ENCODE measurements around the gene ASCC1. TPM values are rescaled to one million over a fixed set of nuclear protein-coding genes. Genes with fewer than 3 reads are reported as not detected.
"Not testable (repeated sequence)": the region's sequence is repeated elsewhere in the genome, so short reads cannot be mapped to it uniquely, and the experiment has no call there.

The ASCC1 gene
- total RNA-seq, 1 donor from 2014 or later = 33.5 TPM

DNA sequence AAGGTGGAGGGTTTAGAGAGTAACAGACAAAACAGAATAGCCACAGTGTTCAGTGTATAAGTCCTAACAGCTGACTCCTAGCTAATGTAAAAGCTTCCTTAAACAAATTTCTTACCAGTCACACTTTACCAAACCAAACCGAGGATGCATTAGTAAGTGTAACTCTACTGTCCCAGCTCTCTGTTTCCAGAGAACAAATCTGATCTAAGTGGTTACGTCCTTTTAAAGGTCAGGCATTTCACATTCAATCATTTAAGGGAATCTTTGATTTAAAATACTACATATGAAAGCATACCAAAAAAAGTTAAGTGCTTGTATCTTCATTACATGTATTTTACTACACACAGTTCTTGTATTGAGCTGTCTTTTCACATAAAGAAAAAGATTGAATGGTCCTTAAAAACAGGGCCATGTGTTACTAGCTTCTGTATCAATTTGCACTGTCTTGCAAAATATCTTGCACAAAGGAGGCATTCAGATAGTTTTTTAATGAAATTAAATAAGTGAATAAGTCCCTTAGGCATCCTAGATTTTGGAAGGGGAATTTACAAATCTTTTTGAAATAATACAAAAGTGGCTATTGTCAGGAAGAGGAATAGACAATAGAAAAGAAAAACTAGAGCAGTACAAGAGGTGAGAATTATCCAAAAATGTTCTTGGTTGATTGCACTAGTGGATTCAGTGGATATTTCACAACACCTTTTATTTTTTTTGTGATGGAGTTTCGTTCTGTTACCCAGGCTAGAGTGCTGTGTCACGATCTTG lies 69.3 kb downstream of the ASCC1 start:
- Mint-ChIP-seq H3K27me3 (ENCODE audit: insufficient read depth) (no peaks in the 10 kb centered on the region), H3K9me3 (no peaks in the 10 kb centered on the region), H3K4me1 (ENCODE audit: low read depth) (peaks cover 15% of the 10 kb centered on the region), H3K4me3 (no peak overlapping the region), H3K36me3 (ENCODE audit: low read depth) (peaks cover 8% of the 10 kb centered on the region), H3K27ac (no peak overlapping the region)
- DNase-seq (ENCODE audit: low spot score) = no peak
- intact Hi-C loops (cut with micrococcal nuclease) = no loop called here

DNA sequence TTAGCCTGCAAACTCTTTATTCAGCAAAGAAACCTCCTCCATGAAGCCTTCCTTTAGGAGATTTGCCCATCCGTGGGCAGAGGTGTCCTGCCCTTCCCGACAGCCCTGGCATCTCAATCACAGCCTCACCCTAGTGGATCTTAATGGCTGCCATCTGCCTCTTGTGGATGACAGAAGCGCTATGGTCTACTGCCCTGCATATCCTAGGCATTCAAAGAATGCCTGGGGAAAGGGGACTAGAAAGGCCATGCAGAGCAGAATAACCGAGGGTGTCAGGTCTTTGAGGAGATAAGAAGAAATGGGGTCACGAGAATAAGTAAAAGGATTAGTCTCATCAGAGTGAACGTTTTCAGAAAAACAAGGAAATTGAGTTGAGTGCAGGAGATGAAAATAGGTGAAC lies 70.0 kb downstream of the ASCC1 start:
- H3K27ac Mint-ChIP-seq = no peak overlapping the region
- intact Hi-C loops (cut with micrococcal nuclease) = no loop called here
- H3K27me3 Mint-ChIP-seq (ENCODE audit: insufficient read depth) = no peaks in the 10 kb centered on the region
- H3K36me3 Mint-ChIP-seq (ENCODE audit: low read depth) = peaks cover 6% of the 10 kb centered on the region
- DNase-seq (ENCODE audit: low spot score) = no peak
- H3K9me3 Mint-ChIP-seq = no peaks in the 10 kb centered on the region
- peaks cover 15% of the 10 kb centered on the region for H3K4me1 Mint-ChIP-seq (ENCODE audit: low read depth)
- no peak overlapping the region for H3K4me3 Mint-ChIP-seq

GRCh38 chr10:72145657-72146056 lies 70.4 kb downstream of the ASCC1 start:
- Mint-ChIP-seq H3K27ac (no peak overlapping the region), H3K27me3 (ENCODE audit: insufficient read depth) (no peaks in the 10 kb centered on the region), H3K36me3 (ENCODE audit: low read depth) (peaks cover 5% of the 10 kb centered on the region), H3K4me3 (no peak overlapping the region), H3K9me3 (no peaks in the 10 kb centered on the region), H3K4me1 (ENCODE audit: low read depth) (peaks cover 15% of the 10 kb centered on the region)
- intact Hi-C loops (cut with micrococcal nuclease) = no loop called here
- DNase-seq (ENCODE audit: low spot score) = no peak

DNA sequence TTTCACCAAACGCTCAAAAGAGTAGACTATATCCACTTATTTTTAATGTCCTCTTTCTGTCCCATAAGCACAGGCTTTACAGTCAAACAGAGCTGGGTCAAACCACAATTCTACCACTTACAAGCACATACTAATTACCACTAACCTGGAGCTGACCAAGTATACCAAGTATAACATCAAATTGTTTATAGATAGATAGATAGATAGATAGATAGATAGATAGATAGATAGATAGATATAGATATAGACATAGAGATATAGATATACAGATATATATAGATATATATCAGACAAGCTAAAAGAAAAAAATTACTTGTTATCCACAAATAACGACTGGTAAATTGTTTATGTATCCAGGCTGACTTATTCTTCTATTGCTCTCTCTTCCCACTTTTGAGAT lies 75.2 kb downstream of the ASCC1 start:
- Mint-ChIP-seq H3K27me3 (ENCODE audit: insufficient read depth) (no peaks in the 10 kb centered on the region), H3K4me3 (no peak overlapping the region)
- intact Hi-C loops (cut with micrococcal nuclease) = no loop called here

DNA sequence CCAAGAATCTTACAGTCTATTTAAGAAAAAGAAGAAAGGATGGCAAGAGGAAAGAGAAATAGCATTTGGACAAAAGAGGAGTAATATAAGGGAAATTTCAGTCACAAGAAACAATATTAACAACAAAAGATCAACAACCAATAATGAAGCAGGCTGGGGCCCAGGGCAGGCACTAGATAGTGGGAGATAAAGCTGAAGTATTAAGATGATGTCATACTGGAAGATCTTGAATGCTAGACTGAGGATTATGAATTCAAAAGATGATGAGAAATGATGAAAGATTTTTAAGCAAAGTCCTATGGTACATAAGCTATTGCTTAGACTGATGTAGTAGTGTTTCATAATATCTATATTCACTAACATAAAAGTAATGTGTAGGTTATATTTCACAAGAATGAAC lies 75.9 kb downstream of the ASCC1 start:
- peaks cover 14% of the 10 kb centered on the region for H3K4me1 Mint-ChIP-seq (ENCODE audit: low read depth)
- no peak overlapping the region for H3K27ac Mint-ChIP-seq
- peaks cover 11% of the 10 kb centered on the region for H3K36me3 Mint-ChIP-seq (ENCODE audit: low read depth)
- H3K27me3 Mint-ChIP-seq (ENCODE audit: insufficient read depth) = no peaks in the 10 kb centered on the region
- no peak overlapping the region for H3K4me3 Mint-ChIP-seq
- H3K9me3 Mint-ChIP-seq = no peaks in the 10 kb centered on the region
- no peak for DNase-seq (ENCODE audit: low spot score)
- intact Hi-C loops (cut with micrococcal nuclease) = no loop called here

More for the DNA sequence above, 75.2 kb downstream of the ASCC1 start:
- Mint-ChIP-seq H3K9me3 (no peaks in the 10 kb centered on the region), H3K4me1 (ENCODE audit: low read depth) (peaks cover 7% of the 10 kb centered on the region), H3K36me3 (ENCODE audit: low read depth) (peaks cover 5% of the 10 kb centered on the region), H3K27ac (no peak overlapping the region)
- DNase-seq (ENCODE audit: low spot score) = no peak

DNA sequence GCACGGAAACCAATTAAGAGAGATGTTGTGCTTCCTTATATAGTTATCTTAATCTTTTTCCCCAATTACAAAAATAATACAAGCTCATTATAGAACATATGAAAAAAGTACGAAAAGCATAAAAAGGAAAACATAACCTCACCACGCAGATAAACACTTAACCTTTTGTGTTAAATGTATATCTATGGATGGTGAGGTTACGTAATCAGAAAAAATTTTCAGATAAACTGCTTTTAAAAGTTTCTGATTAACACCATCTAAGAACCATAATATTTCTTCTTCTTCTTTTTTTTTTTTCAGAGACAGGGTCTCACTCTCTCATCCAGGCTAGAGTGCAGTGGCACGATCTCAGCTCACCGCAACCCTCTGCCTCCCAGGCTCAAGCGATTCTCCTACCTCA lies 78.5 kb downstream of the ASCC1 start:
- no peak for DNase-seq (ENCODE audit: low spot score)
- Mint-ChIP-seq H3K9me3 (no peaks in the 10 kb centered on the region), H3K36me3 (ENCODE audit: low read depth) (peaks cover 18% of the 10 kb centered on the region), H3K4me1 (ENCODE audit: low read depth) (peaks cover 36% of the 10 kb centered on the region), H3K27me3 (ENCODE audit: insufficient read depth) (no peaks in the 10 kb centered on the region), H3K4me3 (no peak overlapping the region), H3K27ac (no peak overlapping the region)
- intact Hi-C loops (cut with micrococcal nuclease) = no loop called here

GRCh38 chr10:72136225-72136624 lies 79.9 kb downstream of the ASCC1 start:
- DNase-seq (ENCODE audit: low spot score); intact Hi-C loops (cut with micrococcal nuclease); H3K27ac Mint-ChIP-seq; H3K9me3 Mint-ChIP-seq; H3K27me3 Mint-ChIP-seq (ENCODE audit: insufficient read depth); H3K4me3 Mint-ChIP-seq: not testable (repeated sequence)
- peaks cover 36% of the 10 kb centered on the region for H3K4me1 Mint-ChIP-seq (ENCODE audit: low read depth)
- peaks cover 18% of the 10 kb centered on the region for H3K36me3 Mint-ChIP-seq (ENCODE audit: low read depth)

DNA sequence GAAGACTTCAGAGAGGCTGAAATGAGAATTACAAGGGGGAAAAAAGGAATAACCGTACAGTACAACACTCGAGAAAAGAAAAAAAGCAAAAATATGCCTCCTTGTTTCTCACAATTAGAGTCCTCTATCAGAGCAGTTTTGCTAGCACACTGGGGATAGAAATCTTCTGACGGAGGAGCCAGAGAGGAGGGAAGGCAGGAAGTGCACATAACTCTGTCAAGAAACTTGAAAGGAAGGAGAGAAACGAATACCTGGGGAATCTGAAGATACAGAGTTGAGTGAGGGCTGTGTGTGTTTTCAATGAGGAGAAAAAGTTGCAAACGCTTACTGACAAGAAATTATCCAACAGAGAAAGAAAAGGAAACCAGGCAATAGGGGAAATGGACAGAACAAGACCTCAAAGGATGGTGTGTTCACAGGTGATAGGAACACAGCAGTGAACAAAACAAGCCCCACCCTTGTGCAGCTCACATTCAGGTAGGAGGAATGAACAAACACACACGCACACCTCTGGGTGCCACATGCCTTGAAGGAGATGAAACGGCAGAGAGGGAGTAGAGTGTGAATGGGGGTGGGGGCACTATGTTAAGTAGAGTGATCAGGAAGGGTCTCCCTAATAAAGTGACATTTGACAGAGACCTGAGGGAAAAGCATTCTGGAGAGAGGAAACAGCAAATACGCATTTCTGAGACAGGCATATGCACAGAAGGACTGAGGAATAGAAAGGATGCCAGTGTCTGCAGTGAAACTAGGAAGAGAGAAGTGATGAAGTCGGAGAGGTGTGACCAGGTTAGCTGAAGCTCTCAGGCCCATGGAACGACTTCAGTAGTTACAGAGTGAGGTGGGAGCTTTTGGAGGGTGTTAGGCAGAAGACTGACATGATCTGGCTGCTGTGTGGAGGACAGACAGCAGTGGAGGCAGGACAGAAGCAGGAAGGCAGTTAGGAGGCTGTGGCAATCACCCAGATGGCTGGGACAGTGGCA lies 81.0 kb downstream of the ASCC1 start:
- peak overlapping the region; percentile 62 for H3K27ac Mint-ChIP-seq
- peaks cover 18% of the 10 kb centered on the region for H3K36me3 Mint-ChIP-seq (ENCODE audit: low read depth)
- intact Hi-C loops (cut with micrococcal nuclease) = no loop called here
- no peaks in the 10 kb centered on the region for H3K27me3 Mint-ChIP-seq (ENCODE audit: insufficient read depth)
- no peak for DNase-seq (ENCODE audit: low spot score)
- H3K4me3 Mint-ChIP-seq = peak overlapping the region; percentile 5
- peaks cover 32% of the 10 kb centered on the region for H3K4me1 Mint-ChIP-seq (ENCODE audit: low read depth)
- H3K9me3 Mint-ChIP-seq = no peaks in the 10 kb centered on the region

- Mint-ChIP-seq H3K4me3 (no peak overlapping the region), H3K9me3 (no peaks in the 10 kb centered on the region), H3K27me3 (ENCODE audit: insufficient read depth) (no peaks in the 10 kb centered on the region), H3K27ac (peak overlapping the region; percentile 1), H3K36me3 (ENCODE audit: low read depth) (peaks cover 20% of the 10 kb centered on the region), H3K4me1 (ENCODE audit: low read depth) (peaks cover 29% of the 10 kb centered on the region)
- intact Hi-C loops (cut with micrococcal nuclease) = loop anchor here (2.0 kb wide), 1 partner anchor 89 kb away; no protein-coding TSS in a partner anchor
- no peak for DNase-seq (ENCODE audit: low spot score)
Observed at GRCh38 chr10:72133517-72133916, 82.6 kb downstream of the ASCC1 start.

DNA sequence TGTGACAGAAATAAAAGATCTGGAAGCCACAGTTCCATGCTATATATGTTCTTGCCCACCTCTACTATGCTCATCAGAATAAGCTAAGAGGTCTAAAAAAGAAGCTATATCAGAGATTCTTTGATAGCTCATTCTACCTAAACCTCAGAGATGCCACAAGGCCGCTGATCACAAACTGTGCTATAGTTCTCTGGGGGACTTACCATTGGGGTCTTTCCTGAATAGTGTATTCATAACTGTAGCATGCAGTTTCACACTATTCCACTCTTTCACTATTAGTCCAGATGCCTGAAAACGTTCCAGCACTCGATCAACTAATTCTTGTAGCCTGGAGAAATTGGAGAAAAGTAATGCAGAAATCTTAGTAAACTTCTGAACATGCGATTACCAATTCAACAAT lies 83.2 kb downstream of the ASCC1 start:
- no peak for DNase-seq (ENCODE audit: low spot score)
- Mint-ChIP-seq H3K36me3 (ENCODE audit: low read depth) (peaks cover 23% of the 10 kb centered on the region), H3K27ac (no peak overlapping the region), H3K4me3 (no peak overlapping the region), H3K9me3 (no peaks in the 10 kb centered on the region), H3K27me3 (ENCODE audit: insufficient read depth) (no peaks in the 10 kb centered on the region), H3K4me1 (ENCODE audit: low read depth) (peaks cover 29% of the 10 kb centered on the region)
- intact Hi-C loops (cut with micrococcal nuclease) = loop anchor here (2.0 kb wide), 1 partner anchor 90 kb away; no protein-coding TSS in a partner anchor

GRCh38 chr10:72127571-72127970 lies 88.5 kb downstream of the ASCC1 start:
- no peaks in the 10 kb centered on the region for H3K9me3 Mint-ChIP-seq
- H3K27me3 Mint-ChIP-seq (ENCODE audit: insufficient read depth) = no peaks in the 10 kb centered on the region
- no peak overlapping the region for H3K4me3 Mint-ChIP-seq
- no peak for DNase-seq (ENCODE audit: low spot score)
- H3K36me3 Mint-ChIP-seq (ENCODE audit: low read depth) = peaks cover 18% of the 10 kb centered on the region
- no peak overlapping the region for H3K27ac Mint-ChIP-seq
- H3K4me1 Mint-ChIP-seq (ENCODE audit: low read depth) = peaks cover 26% of the 10 kb centered on the region
- intact Hi-C loops (cut with micrococcal nuclease) = loop anchor here (2.0 kb wide), 2 partner anchors 201 to 213 kb away; no protein-coding TSS in a partner anchor

GRCh38 chr10:72126872-72127232 lies 89.2 kb downstream of the ASCC1 start:
- H3K36me3 Mint-ChIP-seq (ENCODE audit: low read depth) = peaks cover 19% of the 10 kb centered on the region
- no peaks in the 10 kb centered on the region for H3K27me3 Mint-ChIP-seq (ENCODE audit: insufficient read depth)
- H3K4me3 Mint-ChIP-seq = no peak overlapping the region
- no peak for DNase-seq (ENCODE audit: low spot score)
- intact Hi-C loops (cut with micrococcal nuclease) = loop anchor here (1.0 to 2.0 kb wide), 3 partner anchors 95 to 214 kb away; no protein-coding TSS in a partner anchor
- H3K4me1 Mint-ChIP-seq (ENCODE audit: low read depth) = peaks cover 33% of the 10 kb centered on the region
- H3K27ac Mint-ChIP-seq = no peak overlapping the region
- H3K9me3 Mint-ChIP-seq = no peaks in the 10 kb centered on the region

All from activated T-helper 1 cell treated with anti-CD3 and anti-CD28 coated beads, Interleukin-12 subunit alpha, Interleukin-12 subunit beta, Interleukin-2, Interleukin-4 antibody, amounts not matched to agents 30 ng/mL and 10 ng/mL and 1 ng/mL, durations not matched to agents 14 hours and 24 hours and 36 hours (primary cell).